Measurements from ENCODE around the gene TRMT1.

The TRMT1 gene

DNA sequence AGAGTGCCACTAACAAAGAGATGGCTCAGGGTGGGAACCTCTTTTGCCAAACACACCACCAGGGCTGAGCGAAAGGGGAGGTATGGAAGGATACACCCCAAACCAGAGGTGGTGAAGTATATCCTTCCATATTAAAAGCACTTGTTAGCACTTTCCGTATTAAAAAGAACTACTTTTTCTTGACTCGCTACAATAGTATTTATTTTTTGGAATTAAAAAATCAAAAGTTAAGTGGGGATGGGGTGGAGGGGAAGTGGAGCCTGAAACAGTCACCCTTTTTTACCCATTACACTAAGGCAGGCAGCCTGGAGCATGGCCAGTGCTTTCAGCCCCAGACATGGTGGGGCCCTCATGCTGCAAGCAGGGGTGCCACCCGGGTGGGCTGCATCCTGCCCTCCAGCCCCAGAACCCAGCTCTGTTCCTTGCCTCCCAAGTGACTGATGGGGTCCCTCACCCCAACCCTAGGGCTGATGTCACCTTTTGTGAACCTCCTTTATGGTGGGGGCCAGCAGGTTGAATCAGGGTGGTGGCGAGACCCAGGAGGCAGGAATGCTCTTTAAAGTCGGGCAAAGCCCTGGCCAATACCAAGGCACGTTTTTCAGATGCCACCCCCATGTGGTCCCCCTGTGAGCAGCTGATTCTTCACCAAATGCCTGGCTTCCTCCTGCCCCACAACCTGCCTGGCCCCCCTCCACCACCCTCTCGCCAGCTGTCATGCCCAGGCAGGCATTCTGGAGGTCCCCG lies 44.9 kb downstream of the TRMT1 start:
- Mint-ChIP-seq H3K27ac (no peak overlapping the region), H3K36me3 (ENCODE audit: low read depth) (no peaks in the 10 kb centered on the region), H3K9me3 (no peaks in the 10 kb centered on the region), H3K4me1 (no peaks in the 10 kb centered on the region), H3K27me3 (ENCODE audit: low read depth, poor library complexity) (peaks cover 88% of the 10 kb centered on the region), H3K4me3 (no peak overlapping the region)
- TF ChIP-seq, protein P1, sequence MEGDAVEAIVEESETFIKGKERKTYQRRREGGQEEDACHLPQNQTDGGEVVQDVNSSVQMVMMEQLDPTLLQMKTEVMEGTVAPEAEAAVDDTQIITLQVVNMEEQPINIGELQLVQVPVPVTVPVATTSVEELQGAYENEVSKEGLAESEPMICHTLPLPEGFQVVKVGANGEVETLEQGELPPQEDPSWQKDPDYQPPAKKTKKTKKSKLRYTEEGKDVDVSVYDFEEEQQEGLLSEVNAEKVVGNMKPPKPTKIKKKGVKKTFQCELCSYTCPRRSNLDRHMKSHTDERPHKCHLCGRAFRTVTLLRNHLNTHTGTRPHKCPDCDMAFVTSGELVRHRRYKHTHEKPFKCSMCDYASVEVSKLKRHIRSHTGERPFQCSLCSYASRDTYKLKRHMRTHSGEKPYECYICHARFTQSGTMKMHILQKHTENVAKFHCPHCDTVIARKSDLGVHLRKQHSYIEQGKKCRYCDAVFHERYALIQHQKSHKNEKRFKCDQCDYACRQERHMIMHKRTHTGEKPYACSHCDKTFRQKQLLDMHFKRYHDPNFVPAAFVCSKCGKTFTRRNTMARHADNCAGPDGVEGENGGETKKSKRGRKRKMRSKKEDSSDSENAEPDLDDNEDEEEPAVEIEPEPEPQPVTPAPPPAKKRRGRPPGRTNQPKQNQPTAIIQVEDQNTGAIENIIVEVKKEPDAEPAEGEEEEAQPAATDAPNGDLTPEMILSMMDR (IDR thresholded peaks at IDR 0.05), result no peak
- DNase-seq, result no peak

DNA sequence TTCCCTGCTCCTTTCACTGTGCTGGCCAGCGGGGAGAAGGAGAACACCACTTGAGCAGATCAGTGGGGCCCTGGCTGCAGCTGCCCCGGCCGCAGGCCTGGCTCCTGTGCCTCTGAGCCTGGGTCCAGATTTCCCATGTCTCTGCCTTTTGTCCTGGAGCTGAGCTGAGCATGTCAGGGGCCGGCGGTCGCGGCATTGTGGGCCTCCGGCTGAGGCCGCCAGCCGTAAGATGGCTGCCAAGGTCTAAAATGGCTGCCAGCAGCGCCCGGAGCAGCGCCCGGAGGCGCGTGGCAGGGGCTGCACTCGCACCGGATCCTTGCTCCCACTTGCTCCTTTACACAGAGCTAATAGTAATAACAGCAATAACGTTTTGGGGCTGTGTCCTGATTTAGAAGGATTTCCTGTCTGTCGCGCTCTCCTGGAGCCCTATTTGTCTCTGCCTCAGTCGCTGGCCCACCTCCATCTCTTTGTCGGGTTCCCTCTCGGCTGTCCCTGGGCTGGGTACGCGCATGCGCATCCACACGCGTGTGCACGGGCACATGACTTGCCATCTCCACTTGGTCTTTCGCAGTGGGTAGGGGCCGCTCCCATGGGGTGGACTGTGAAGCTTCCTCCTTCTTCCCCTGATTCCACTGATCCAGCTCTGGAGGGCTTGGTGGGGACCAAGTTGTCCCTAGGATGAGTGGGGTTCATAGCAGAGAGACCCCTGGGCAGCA lies 46.0 kb downstream of the TRMT1 start:
- Mint-ChIP-seq H3K4me3 (no peak overlapping the region), H3K4me1 (no peaks in the 10 kb centered on the region), H3K27me3 (ENCODE audit: low read depth, poor library complexity) (peaks cover 90% of the 10 kb centered on the region), H3K9me3 (no peaks in the 10 kb centered on the region), H3K36me3 (ENCODE audit: low read depth) (no peaks in the 10 kb centered on the region), H3K27ac (no peak overlapping the region)
- TF ChIP-seq, protein P1 (IDR thresholded peaks at IDR 0.05), result no peak
- no peak for DNase-seq

DNA sequence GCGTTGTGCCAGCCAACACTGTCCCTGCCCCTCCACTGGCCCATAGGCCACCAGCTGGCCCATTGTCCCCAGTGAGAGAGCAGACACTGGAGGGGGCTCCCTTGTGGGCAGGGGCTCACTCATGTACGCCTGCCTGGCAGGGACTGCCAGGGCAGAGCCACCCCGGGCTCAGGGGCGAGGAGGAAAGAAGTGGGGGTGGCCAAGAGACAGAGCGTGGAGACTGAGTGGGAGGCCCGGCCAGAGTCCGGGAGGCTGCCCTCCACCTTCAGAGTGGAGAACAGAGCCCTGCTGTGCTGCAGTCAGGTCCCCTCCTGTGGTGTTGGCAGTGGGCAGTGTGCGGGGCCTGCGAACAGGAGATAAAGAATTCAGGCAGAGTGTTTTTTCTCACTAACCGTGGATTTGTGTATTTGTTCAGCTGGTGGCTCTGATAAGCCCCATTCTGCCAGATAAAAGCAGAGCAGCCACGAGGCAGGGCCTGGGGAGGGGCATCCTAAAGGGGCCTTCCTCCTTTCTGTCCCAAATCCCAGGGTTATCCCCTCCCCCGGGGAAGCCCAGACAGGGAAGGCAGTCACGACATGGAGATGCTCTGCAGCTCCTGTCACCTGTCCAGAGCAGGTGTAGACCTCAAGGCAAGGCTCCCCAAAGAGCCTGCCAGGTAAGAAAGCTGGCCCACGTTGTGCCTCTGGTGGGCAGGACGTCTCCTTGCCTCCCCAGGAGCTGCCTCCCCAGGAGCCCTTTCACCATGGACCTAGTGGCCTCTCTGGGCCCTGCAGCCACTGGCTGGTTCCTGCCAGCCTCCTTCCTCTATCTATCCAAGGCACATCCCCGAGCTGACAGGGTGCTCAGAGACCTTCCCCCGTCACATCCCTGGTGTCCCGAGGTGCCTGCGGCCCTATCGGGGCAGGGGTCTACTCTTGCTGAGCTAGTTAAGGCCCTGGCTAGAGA lies 46.9 kb downstream of the TRMT1 start:
- TF ChIP-seq, protein P1 (IDR thresholded peaks at IDR 0.05), result no peak
- H3K27ac Mint-ChIP-seq, result no peak overlapping the region
- H3K27me3 Mint-ChIP-seq (ENCODE audit: low read depth, poor library complexity), result peaks cover 92% of the 10 kb centered on the region
- no peaks in the 10 kb centered on the region for H3K4me1 Mint-ChIP-seq
- H3K4me3 Mint-ChIP-seq, result no peak overlapping the region
- DNase-seq, result no peak
- H3K36me3 Mint-ChIP-seq (ENCODE audit: low read depth), result no peaks in the 10 kb centered on the region
- no peaks in the 10 kb centered on the region for H3K9me3 Mint-ChIP-seq

DNA sequence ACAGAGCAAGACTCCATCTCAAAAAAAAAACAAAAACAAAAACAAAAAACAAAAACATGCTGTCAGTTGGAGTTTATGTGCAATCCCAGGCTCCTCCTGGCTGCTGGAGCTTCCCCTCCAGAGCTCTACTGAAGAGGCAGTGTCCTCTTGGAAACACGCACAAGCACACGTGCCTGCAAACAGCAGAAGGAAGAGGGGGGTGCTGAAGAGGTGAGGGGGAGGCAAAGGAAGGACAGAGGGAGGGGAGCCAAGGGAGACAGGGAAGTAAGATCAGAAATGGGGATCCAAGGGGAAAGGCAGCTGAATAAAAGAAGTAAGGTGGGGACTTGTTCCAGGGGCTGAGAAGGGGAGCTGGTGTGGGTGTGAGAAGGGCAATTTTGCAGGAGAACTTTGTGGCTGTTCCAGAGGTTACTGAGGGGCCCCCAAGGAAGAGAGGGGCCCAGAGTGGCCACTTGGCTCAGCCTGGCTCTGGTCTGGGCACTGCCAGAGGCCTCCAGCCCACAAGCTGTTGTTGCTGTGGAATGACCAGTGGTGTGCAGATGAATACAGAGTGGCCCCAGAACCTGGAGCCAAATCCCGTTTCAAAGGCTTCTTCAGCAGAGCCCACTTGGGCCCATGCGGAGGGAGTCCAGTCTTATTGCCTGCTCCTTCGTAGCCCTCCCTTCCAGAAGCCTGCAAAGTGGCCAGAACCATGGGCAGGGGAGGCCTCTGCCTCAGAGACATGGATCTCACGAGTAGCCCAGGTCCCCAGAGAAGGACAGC lies 48.3 kb downstream of the TRMT1 start:
- no peaks in the 10 kb centered on the region for H3K36me3 Mint-ChIP-seq (ENCODE audit: low read depth)
- no peaks in the 10 kb centered on the region for H3K9me3 Mint-ChIP-seq
- no peak overlapping the region for H3K27ac Mint-ChIP-seq
- no peak for DNase-seq
- no peak overlapping the region for H3K4me3 Mint-ChIP-seq
- TF ChIP-seq, protein P1 (IDR thresholded peaks at IDR 0.05), result no peak
- H3K27me3 Mint-ChIP-seq (ENCODE audit: low read depth, poor library complexity), result peaks cover 92% of the 10 kb centered on the region
- no peaks in the 10 kb centered on the region for H3K4me1 Mint-ChIP-seq

DNA sequence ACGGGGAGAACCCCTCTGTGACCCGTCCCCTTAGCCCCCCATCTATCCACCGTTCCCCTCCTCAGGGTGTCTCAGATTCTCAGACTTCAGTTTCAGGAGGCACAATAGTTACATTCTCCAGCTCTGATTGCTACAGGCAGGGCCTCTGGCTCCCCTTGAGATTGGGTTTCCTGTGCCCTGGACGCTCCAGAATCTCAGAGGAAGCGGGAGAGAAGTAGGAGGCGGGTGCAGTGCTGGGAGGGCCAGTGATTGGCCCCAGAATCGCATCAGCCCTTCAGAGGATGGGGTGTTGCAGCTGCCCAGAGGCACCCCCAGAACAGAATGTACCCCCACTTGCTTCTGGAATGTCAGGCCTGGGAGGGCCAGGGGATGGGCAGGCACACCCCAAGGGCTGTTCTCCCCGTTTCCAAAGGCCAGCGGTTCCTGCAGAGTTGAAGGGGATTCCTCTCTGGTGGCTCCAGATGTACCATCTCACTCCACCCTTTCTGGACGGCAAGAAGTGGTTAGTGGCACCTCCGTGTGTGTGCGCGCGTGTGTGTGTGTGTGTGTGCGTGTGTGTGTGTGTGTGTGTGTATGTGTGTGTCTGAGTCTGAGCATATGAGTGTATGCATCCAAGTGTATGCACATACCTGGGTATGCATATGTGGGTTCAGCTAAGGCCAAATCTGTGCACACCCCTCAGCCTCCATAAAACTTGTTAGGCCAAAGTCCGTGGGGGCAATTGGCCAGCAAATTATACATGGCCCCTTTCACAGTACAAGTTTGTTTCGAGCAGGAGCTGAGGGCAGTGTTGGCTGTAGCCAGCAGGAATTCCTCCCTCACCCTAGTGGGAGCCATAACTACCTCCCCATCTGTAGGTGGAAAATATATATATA lies 49.4 kb downstream of the TRMT1 start:
- Mint-ChIP-seq H3K36me3 (ENCODE audit: low read depth) (no peaks in the 10 kb centered on the region), H3K27me3 (ENCODE audit: low read depth, poor library complexity) (peaks cover 92% of the 10 kb centered on the region), H3K4me3 (no peak overlapping the region), H3K9me3 (no peaks in the 10 kb centered on the region), H3K27ac (no peak overlapping the region), H3K4me1 (no peaks in the 10 kb centered on the region)
- no peak for DNase-seq
- TF ChIP-seq, protein P1 (IDR thresholded peaks at IDR 0.05), result no peak
